Activated CD8-positive, alpha-beta T cell treated with anti-CD3 and anti-CD28 coated beads for 36 hours (primary cell): ENCODE measurements around the gene RAB1B. TPM values are rescaled to one million over a fixed set of nuclear protein-coding genes. Genes with fewer than 3 reads are reported as not detected.

Source experiments
- ATAC-seq: fragments of 200-7000 bp; cut with Tn5 transposase; one replicate; pipeline ENCODE4 v1.10.0; 2021; ENCODE audit warnings: mild to moderate bottlenecking, moderate library complexity
- CTCF ChIA-PET: fragments of 350-600 bp; sonication (Branson Sonifier 250); formaldehyde crosslinking; loops from one replicate; lab custom pipeline; 2021; ENCODE audit warnings: antibody characterized with exemption; lab: Charles Lee
- POLR2A ChIA-PET: fragments of 350-600 bp; sonication (Branson Sonifier 250); formaldehyde crosslinking; loops from one replicate; lab custom pipeline; 2021; ENCODE audit warnings: antibody characterized with exemption; lab: Charles Lee
- DNase-seq: peaks from one replicate; pipeline ENCODE4 v3.0.0-alpha.2; 2020
- H3K27ac Mint-ChIP-seq: one replicate; pipeline ENCODE4 v1.8.0; 2021; ENCODE audit warnings: mild to moderate bottlenecking, mixed read lengths
- H3K27me3 Mint-ChIP-seq: one replicate; pipeline ENCODE4 v1.8.0; 2021; ENCODE audit warnings: mixed read lengths
- H3K36me3 Mint-ChIP-seq: one replicate; pipeline ENCODE4 v1.8.0; 2021; ENCODE audit warnings: low read depth, mixed read lengths
- H3K4me1 Mint-ChIP-seq: one replicate; pipeline ENCODE4 v1.8.0; 2021; ENCODE audit warnings: low read depth, mixed read lengths
- H3K4me3 Mint-ChIP-seq: one replicate; pipeline ENCODE4 v1.8.0; 2021; ENCODE audit warnings: mild to moderate bottlenecking, moderate library complexity, mixed read lengths
- H3K9me3 Mint-ChIP-seq: one replicate; pipeline ENCODE4 v1.8.0; 2021; ENCODE audit warnings: mixed read lengths
- CTCF ChIP-seq: fragments of 200-600 bp; IDR thresholded peaks from one replicate; pipeline ENCODE4 v1.8.0; 2022; ENCODE audit warnings: antibody characterized with exemption, mild to moderate bottlenecking
- intact Hi-C: fragments of 100-400 bp; cut with micrococcal nuclease; formaldehyde crosslinking; loops from one replicate; pipeline ENCODE4 v1.10.0; 2022
- total RNA-seq, 2 experiments: library from RNA; stranded (reverse); gene quantifications; one replicate each; pipeline ENCODE4 v1.2.3, GENCODE V29; 2021

Gene RAB1B
- total RNA-seq, 2 experiments from 2014 or later = 97.9 to 98.2 TPM

GRCh38 chr11:66259956-66260355, 8.5 kb upstream of the RAB1B start:
- Mint-ChIP-seq H3K36me3 (peaks cover 29% of the 10 kb centered on the region), H3K4me3 (no peak overlapping the region), H3K27ac (no peak overlapping the region), H3K4me1 (peaks cover 24% of the 10 kb centered on the region), H3K9me3 (no peaks in the 10 kb centered on the region), H3K27me3 (no peaks in the 10 kb centered on the region)
- no peak for ATAC-seq
- no peak for DNase-seq
- CTCF ChIA-PET = interaction anchor here (1.0 to 1.5 kb wide), 3 partner anchors 20 to 207 kb away, joined by 3 to 7 read pairs (median 3); no protein-coding TSS in a partner anchor
- intact Hi-C loops = no loop called here
- POLR2A ChIA-PET = interaction anchor here (0.6 to 1.6 kb wide), 6 partner anchors 11 to 37 kb away, joined by 3 to 8 read pairs (median 3); no protein-coding TSS in a partner anchor
- TF ChIP-seq CTCF = no peak

GRCh38 chr11:66261578-66261977, 6.9 kb upstream of the RAB1B start:
- H3K4me1 Mint-ChIP-seq = peaks cover 18% of the 10 kb centered on the region
- no peaks in the 10 kb centered on the region for H3K27me3 Mint-ChIP-seq
- TF ChIP-seq CTCF = no peak
- no peak overlapping the region for H3K27ac Mint-ChIP-seq
- intact Hi-C loops = no loop called here
- no peak overlapping the region for H3K4me3 Mint-ChIP-seq
- H3K9me3 Mint-ChIP-seq = no peaks in the 10 kb centered on the region
- ATAC-seq (no peak), DNase-seq (no peak)
- H3K36me3 Mint-ChIP-seq = peaks cover 30% of the 10 kb centered on the region
- CTCF ChIA-PET = interaction anchor here (1.9 kb wide), 1 partner anchor 37 kb away, joined by 6 read pairs; no protein-coding TSS in a partner anchor
- POLR2A ChIA-PET = interaction anchor here (0.6 to 0.7 kb wide), 3 partner anchors 27 to 1491 kb away, joined by 3 read pairs; partner anchors contain the start of gene YIF1A

- H3K4me3 Mint-ChIP-seq = no peak overlapping the region
- H3K27ac Mint-ChIP-seq = no peak overlapping the region
- peaks cover 34% of the 10 kb centered on the region for H3K36me3 Mint-ChIP-seq
- ChIA-PET CTCF (interaction anchor here (1.9 kb wide), 1 partner anchor 38 kb away, joined by 6 read pairs; no protein-coding TSS in a partner anchor), POLR2A (interaction anchor here (0.6 to 0.7 kb wide), 2 partner anchors 26 to 607 kb away, joined by 3 read pairs; partner anchors contain the start of gene YIF1A)
- DNase-seq = no peak
- TF ChIP-seq CTCF = no peak
- H3K27me3 Mint-ChIP-seq = no peaks in the 10 kb centered on the region
- no peaks in the 10 kb centered on the region for H3K9me3 Mint-ChIP-seq
- intact Hi-C loops = no loop called here
- H3K4me1 Mint-ChIP-seq = peaks cover 18% of the 10 kb centered on the region
- no peak for ATAC-seq
Observed at GRCh38 chr11:66262191-66262590, 6.2 kb upstream of the RAB1B start.

- Mint-ChIP-seq H3K9me3 (no peaks in the 10 kb centered on the region), H3K36me3 (peaks cover 36% of the 10 kb centered on the region), H3K4me1 (peaks cover 20% of the 10 kb centered on the region), H3K27me3 (no peaks in the 10 kb centered on the region), H3K4me3 (no peak overlapping the region), H3K27ac (no peak overlapping the region)
- POLR2A ChIA-PET = no interaction called here
- intact Hi-C loops = no loop called here
- ATAC-seq (no peak), DNase-seq (no peak)
- no peak for TF ChIP-seq CTCF
- CTCF ChIA-PET = interaction anchor here (1.0 to 1.9 kb wide), 3 partner anchors 19 to 240 kb away, joined by 3 to 6 read pairs (median 4); no protein-coding TSS in a partner anchor
Observed at GRCh38 chr11:66262696-66263095, 5.7 kb upstream of the RAB1B start.

- no peaks in the 10 kb centered on the region for H3K9me3 Mint-ChIP-seq
- H3K27ac Mint-ChIP-seq = no peak overlapping the region
- ChIA-PET CTCF (interaction anchor here (1.0 to 1.9 kb wide), 3 partner anchors 20 to 241 kb away, joined by 3 to 6 read pairs (median 4); no protein-coding TSS in a partner anchor), POLR2A (interaction anchor here (0.6 to 1.3 kb wide), 2 partner anchors 11 to 41 kb away, joined by 3 read pairs; no protein-coding TSS in a partner anchor)
- H3K36me3 Mint-ChIP-seq = peaks cover 36% of the 10 kb centered on the region
- TF ChIP-seq CTCF = no peak
- DNase-seq (no peak), ATAC-seq (no peak)
- intact Hi-C loops = no loop called here
- peaks cover 22% of the 10 kb centered on the region for H3K4me1 Mint-ChIP-seq
- no peak overlapping the region for H3K4me3 Mint-ChIP-seq
- H3K27me3 Mint-ChIP-seq = no peaks in the 10 kb centered on the region
Observed at GRCh38 chr11:66263231-66263630, 5.2 kb upstream of the RAB1B start.
